ENCODE data around the gene TEX2. TPM values are rescaled to one million over a fixed set of nuclear protein-coding genes. Genes with fewer than 3 reads are reported as not detected.

Gene TEX2
- total RNA-seq, 1 donor from 2014 or later, result 8.1 TPM

DNA sequence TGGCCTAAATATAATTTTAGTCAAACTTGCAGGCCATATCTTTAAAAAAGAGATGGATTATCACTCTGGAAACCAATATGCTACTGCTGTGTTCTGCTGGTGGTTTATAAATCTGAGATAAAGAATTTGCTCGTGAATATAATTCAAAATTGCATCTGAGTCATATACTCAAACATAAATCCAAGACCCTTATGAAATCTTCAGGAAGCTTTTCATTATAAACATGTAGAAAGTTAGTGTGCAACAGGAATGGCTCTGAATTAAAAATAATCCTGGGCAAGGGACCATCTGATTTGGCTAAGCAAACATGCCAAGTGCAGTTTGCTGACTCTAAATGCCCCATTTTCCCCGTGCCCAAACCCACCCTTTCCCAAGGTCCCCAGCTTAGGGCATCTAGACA lies 57.3 kb downstream of the TEX2 start:
- POLR2A ChIA-PET, result interaction anchor here (0.5 kb wide), 1 partner anchor 13 kb away, joined by 5 read pairs; no protein-coding TSS in a partner anchor
- Mint-ChIP-seq H3K27ac (no peak overlapping the region), H3K27me3 (no peaks in the 10 kb centered on the region), H3K4me3 (no peak overlapping the region), H3K36me3 (ENCODE audit: low read depth) (no peaks in the 10 kb centered on the region), H3K9me3 (no peaks in the 10 kb centered on the region), H3K4me1 (no peaks in the 10 kb centered on the region)
- intact Hi-C loops (cut with micrococcal nuclease), result no loop called here
- DNase-seq (no peak), ATAC-seq (ENCODE audit: low read depth) (no peak)
- TF ChIP-seq, protein P1, sequence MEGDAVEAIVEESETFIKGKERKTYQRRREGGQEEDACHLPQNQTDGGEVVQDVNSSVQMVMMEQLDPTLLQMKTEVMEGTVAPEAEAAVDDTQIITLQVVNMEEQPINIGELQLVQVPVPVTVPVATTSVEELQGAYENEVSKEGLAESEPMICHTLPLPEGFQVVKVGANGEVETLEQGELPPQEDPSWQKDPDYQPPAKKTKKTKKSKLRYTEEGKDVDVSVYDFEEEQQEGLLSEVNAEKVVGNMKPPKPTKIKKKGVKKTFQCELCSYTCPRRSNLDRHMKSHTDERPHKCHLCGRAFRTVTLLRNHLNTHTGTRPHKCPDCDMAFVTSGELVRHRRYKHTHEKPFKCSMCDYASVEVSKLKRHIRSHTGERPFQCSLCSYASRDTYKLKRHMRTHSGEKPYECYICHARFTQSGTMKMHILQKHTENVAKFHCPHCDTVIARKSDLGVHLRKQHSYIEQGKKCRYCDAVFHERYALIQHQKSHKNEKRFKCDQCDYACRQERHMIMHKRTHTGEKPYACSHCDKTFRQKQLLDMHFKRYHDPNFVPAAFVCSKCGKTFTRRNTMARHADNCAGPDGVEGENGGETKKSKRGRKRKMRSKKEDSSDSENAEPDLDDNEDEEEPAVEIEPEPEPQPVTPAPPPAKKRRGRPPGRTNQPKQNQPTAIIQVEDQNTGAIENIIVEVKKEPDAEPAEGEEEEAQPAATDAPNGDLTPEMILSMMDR (IDR thresholded peaks at IDR 0.05), result no peak
- CTCF ChIA-PET, result no interaction called here

DNA sequence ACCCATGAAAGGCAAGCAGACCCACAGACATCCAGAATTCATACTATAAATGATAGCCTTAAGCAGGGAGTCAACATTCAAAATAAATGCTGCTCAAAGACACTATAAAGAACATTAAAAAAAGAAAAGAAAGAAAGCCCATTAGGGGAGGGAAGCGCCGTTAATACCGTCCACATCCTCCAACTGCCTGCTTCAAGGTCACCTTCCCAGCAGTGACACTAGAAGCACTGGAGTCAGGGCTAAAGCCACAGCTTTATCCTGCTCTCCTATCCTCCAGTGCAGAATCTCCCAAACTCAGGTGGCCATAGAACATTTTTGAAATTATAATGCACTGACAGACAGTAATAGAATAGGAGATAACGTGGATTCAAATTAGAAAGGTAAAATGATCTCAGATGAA lies 59.4 kb downstream of the TEX2 start:
- intact Hi-C loops (cut with micrococcal nuclease), result no loop called here
- TF ChIP-seq, protein P1 (IDR thresholded peaks at IDR 0.05), result no peak
- no peaks in the 10 kb centered on the region for H3K9me3 Mint-ChIP-seq
- H3K36me3 Mint-ChIP-seq (ENCODE audit: low read depth), result no peaks in the 10 kb centered on the region
- DNase-seq, result no peak
- ChIA-PET POLR2A (no interaction called here), CTCF (no interaction called here)
- no peak overlapping the region for H3K4me3 Mint-ChIP-seq
- ATAC-seq (ENCODE audit: low read depth), result no peak
- no peaks in the 10 kb centered on the region for H3K27me3 Mint-ChIP-seq
- H3K27ac Mint-ChIP-seq, result no peak overlapping the region
- no peaks in the 10 kb centered on the region for H3K4me1 Mint-ChIP-seq

DNA sequence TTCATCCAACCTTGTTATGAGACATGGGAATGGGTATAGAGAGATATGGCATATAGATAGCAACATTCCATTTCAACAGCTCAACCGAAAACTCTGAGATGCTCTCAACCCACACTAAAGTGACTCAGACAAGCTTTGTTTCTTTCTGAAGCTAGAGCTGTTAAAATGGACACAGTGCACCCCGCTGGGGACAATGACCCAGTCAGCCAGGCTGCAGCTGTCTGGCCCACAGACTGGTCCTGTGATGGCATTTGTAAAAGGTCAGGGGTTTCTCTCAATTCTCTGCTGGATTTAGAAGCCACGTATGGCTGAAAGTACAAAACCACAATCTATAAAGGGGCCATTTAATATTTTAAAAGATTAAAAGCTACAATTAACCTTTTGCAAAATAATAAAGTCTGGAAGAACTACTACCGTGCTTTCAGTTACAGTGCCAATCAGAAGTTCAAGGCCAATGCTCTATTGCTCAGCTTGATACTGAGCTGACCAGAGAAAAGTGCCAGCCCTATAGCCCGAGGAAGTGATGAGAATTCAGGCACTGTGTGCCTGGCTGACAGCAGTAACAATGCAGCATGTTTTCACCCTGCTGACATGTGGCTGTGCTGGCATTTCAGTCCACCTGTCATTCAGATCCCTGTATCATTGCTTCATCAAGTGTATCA lies 60.2 kb downstream of the TEX2 start:
- intact Hi-C loops (cut with micrococcal nuclease), result no loop called here
- no peaks in the 10 kb centered on the region for H3K4me1 Mint-ChIP-seq
- H3K9me3 Mint-ChIP-seq, result no peaks in the 10 kb centered on the region
- no peak overlapping the region for H3K4me3 Mint-ChIP-seq
- no peaks in the 10 kb centered on the region for H3K36me3 Mint-ChIP-seq (ENCODE audit: low read depth)
- no peak for ATAC-seq (ENCODE audit: low read depth)
- DNase-seq, result no peak
- ChIA-PET POLR2A (no interaction called here), CTCF (no interaction called here)
- H3K27me3 Mint-ChIP-seq, result no peaks in the 10 kb centered on the region
- TF ChIP-seq, protein P1 (IDR thresholded peaks at IDR 0.05), result no peak
- H3K27ac Mint-ChIP-seq, result no peak overlapping the region

DNA sequence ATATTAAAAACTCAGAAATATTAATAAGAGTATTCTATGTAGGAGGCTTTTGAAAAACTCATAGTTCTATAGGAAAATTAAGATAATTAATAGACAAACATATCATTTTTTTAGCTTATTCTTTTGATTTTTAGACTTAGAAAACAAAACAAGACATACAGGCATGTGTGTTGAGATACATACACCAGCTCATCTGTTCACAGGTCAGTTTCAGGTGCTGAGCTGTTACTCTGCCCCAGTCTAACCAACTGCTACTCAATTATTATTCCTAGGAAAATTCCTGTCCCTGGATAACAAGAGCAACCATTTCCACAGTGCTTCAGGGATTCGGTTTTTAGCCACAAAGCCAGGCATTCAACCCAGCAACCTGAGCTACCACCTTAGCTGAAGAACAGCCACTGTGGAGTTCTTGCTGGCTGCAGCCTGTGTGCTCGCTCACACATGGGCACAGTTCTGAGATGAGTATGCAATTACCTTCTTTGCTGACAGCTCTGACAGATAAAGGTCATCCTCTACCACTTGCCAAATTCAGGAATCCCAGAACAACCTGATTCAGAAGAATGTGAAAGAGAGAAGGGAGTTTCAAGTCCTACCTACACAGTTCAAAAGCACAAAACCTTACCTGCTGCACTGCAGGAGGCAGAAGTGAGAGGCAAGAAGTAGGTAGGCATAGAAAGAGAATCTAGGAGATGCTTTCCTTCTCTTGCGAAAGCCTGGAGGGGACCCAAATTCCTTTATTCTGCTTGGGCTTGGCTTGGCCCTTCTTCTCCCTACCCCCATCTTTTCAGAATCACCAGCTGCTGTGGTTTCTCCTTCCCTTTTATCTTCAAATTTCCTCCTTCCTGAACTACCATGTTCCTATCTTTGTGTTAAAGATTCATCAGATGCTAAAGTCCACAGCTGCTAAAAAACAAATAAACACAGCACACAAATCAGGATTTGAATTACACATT lies 62.7 kb downstream of the TEX2 start:
- TF ChIP-seq, protein P1 (IDR thresholded peaks at IDR 0.05), result no peak
- CTCF ChIA-PET, result no interaction called here
- POLR2A ChIA-PET, result no interaction called here
- intact Hi-C loops (cut with micrococcal nuclease), result no loop called here
- no peaks in the 10 kb centered on the region for H3K9me3 Mint-ChIP-seq
- H3K27ac Mint-ChIP-seq, result no peak overlapping the region
- DNase-seq (no peak), ATAC-seq (ENCODE audit: low read depth) (no peak)
- H3K27me3 Mint-ChIP-seq, result no peaks in the 10 kb centered on the region
- H3K4me3 Mint-ChIP-seq, result no peak overlapping the region
- no peaks in the 10 kb centered on the region for H3K4me1 Mint-ChIP-seq
- no peaks in the 10 kb centered on the region for H3K36me3 Mint-ChIP-seq (ENCODE audit: low read depth)

DNA sequence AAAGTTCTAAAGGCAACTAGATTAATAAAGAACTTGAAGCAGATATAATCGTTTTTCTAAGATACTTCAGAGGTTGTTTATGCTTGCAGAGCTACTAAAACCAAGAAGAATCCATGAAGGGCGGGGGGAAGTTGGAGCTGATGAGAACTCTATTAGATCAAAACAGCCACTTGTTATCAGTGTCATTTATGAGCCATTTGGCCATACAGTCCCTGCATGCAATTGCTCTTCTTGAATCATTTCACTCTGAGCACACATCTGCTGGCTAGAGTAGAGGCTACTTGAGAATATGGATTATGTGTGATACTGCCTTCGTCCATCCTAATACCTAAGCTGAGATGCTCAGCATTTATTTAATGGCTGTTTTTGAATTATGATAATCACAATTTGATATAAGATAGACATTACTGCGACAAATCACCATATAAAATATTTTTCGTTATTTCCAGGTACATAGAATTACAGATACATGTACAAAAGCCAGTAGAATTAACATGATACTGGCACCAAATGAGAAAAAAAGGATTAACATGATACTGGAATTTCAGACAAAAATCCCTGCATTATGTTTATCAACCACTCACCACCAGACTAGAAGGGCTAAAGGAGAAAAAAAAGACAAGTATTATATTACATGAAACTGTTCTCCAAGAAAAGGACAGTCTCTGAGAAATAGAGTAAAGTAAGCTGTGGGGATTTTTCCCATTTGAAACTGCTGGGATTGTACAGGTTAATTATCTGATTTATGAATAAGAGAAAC lies 64.5 kb downstream of the TEX2 start:
- TF ChIP-seq, protein P1 (IDR thresholded peaks at IDR 0.05), result no peak
- no peak for ATAC-seq (ENCODE audit: low read depth)

More for the DNA sequence above, 64.5 kb downstream of the TEX2 start:
- Mint-ChIP-seq H3K4me3 (no peak overlapping the region), H3K9me3 (no peaks in the 10 kb centered on the region), H3K27me3 (no peaks in the 10 kb centered on the region), H3K27ac (no peak overlapping the region), H3K4me1 (no peaks in the 10 kb centered on the region), H3K36me3 (ENCODE audit: low read depth) (peaks cover 1% of the 10 kb centered on the region)
- ChIA-PET CTCF (no interaction called here), POLR2A (no interaction called here)
- intact Hi-C loops (cut with micrococcal nuclease), result no loop called here
- no peak for DNase-seq

Measured in activated B cell treated with CpG ODN at 0.5 μM for 24 hours (primary cell).